Measurements from ENCODE around the gene TAF7.

- TF ChIP-seq POLR2AphosphoS5 (IDR thresholded peaks at IDR 0.05), result no peak
- TF ChIP-seq CTCF (IDR thresholded peaks at IDR 0.05), result no peak
- TF ChIP-seq EP300 (IDR thresholded peaks at IDR 0.05), result no peak
- no peak for TF ChIP-seq POLR2A (IDR thresholded peaks at IDR 0.05; ENCODE audit: low read depth)
Measured at GRCh38 chr5:141360685-141361084, 40.1 kb upstream of the TAF7 start.
